Osteocyte (in vitro differentiated cells): ENCODE results near the gene TMEM208. TPM values are rescaled to one million over a fixed set of nuclear protein-coding genes. Genes with fewer than 3 reads are reported as not detected.

Source experiments
- DNase-seq: peaks from one replicate; pipeline ENCODE4 v3.0.0; 2021; ENCODE audit warnings: mixed read lengths; ENCODE audit not compliant: unreplicated experiment; ENCODE audit errors: extremely low spot score
- H3K27ac Mint-ChIP-seq: one replicate; pipeline ENCODE4 v1.8.0; 2021; ENCODE audit warnings: mild to moderate bottlenecking, mixed read lengths; ENCODE audit not compliant: unreplicated experiment
- H3K27me3 Mint-ChIP-seq: one replicate; pipeline ENCODE4 v1.8.0; 2021; ENCODE audit warnings: mixed read lengths; ENCODE audit not compliant: unreplicated experiment
- H3K36me3 Mint-ChIP-seq: one replicate; pipeline ENCODE4 v1.8.0; 2021; ENCODE audit warnings: mixed read lengths; ENCODE audit not compliant: unreplicated experiment
- H3K4me1 Mint-ChIP-seq: one replicate; pipeline ENCODE4 v1.8.0; 2021; ENCODE audit warnings: mixed read lengths; ENCODE audit not compliant: unreplicated experiment
- H3K4me3 Mint-ChIP-seq: one replicate; pipeline ENCODE4 v1.8.0; 2021; ENCODE audit warnings: mild to moderate bottlenecking, moderate library complexity, mixed read lengths; ENCODE audit not compliant: unreplicated experiment
- H3K9me3 Mint-ChIP-seq: one replicate; pipeline ENCODE4 v1.8.0; 2021; ENCODE audit warnings: mixed read lengths; ENCODE audit not compliant: unreplicated experiment
- total RNA-seq: library from RNA; stranded (reverse); gene quantifications from 2 replicates; pipeline ENCODE4 v1.2.1, GENCODE V29; 2021
- TF ChIP-seq, protein P1 (sequence below): fragments of 200-600 bp; sonication (generic); IDR thresholded peaks from 2 replicates; pipeline ENCODE4 v1.5.0; 2021; ENCODE audit warnings: antibody characterized with exemption, mild to moderate bottlenecking, moderate library complexity

The TMEM208 gene
- total RNA-seq, 1 donor from 2014 or later, result 41.0 TPM

DNA sequence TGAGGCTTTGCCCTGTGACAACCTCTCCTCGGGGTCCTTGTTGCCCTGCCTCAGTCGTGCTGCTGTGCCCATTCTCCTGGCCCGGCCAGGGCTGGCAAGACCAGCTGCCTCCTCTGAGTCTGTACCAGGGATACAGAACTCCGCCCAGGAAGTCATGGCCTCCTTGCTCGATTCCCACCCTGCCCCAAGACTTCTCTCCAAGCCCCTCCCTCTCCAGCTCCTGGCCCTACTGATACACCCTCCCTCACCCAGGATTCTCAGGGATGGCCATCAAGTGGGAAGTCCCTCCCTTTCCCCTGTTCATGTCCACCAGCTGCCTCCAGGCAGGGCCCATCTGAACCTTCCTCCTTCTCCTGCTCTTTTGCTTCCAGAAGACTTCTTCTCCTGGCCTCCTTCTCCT, 11.2 kb upstream of the TMEM208 start:
- no peaks in the 10 kb centered on the region for H3K4me1 Mint-ChIP-seq
- H3K27ac Mint-ChIP-seq, result no peak overlapping the region
- peaks cover 17% of the 10 kb centered on the region for H3K36me3 Mint-ChIP-seq

DNA sequence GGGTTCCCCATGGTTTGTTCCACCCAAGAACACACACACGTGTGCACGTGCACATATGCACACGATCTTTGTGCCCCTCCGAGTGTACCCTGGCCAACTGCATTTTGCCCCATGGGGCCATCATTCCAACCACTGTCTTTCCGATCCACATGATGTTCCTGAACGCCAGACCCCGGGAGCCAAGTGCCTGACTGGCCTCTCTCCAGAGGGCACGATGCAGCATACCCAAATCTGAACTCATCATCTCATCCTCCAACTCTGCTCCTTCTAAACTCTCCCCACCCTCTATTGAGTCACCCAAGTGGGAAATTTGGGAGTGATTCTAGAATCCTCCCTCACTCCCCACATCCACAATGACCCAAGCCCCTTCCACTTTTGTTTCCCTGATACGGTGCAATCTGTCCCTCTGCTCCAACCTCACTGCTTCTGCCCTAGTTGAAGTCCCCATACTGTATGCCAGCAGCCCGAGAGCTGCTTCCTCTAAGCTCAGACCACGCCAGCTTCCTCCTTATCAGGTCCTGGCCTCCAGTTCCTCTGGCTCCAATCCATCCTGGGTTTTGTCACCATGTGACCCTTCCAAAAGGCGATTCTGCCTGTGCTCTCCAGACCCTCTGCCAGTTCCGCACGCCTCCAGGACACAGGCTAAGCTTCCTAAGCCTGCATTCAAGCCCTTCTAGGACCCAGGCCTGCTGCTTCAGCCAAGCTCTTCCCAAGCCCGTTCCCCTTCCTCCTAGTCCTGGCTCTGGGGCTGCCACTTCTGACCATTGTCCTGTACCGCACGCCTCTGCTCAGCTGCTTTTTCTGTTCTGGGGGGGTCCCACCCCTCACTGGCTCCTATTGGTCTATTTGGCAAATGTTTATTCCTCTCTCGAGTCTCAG, 10.1 kb upstream of the TMEM208 start:
- Mint-ChIP-seq H3K9me3 (no peaks in the 10 kb centered on the region), H3K27me3 (no peaks in the 10 kb centered on the region), H3K4me1 (no peaks in the 10 kb centered on the region), H3K27ac (no peak overlapping the region), H3K36me3 (peaks cover 18% of the 10 kb centered on the region), H3K4me3 (no peak overlapping the region)
- DNase-seq, result no peak
- TF ChIP-seq, protein P1, sequence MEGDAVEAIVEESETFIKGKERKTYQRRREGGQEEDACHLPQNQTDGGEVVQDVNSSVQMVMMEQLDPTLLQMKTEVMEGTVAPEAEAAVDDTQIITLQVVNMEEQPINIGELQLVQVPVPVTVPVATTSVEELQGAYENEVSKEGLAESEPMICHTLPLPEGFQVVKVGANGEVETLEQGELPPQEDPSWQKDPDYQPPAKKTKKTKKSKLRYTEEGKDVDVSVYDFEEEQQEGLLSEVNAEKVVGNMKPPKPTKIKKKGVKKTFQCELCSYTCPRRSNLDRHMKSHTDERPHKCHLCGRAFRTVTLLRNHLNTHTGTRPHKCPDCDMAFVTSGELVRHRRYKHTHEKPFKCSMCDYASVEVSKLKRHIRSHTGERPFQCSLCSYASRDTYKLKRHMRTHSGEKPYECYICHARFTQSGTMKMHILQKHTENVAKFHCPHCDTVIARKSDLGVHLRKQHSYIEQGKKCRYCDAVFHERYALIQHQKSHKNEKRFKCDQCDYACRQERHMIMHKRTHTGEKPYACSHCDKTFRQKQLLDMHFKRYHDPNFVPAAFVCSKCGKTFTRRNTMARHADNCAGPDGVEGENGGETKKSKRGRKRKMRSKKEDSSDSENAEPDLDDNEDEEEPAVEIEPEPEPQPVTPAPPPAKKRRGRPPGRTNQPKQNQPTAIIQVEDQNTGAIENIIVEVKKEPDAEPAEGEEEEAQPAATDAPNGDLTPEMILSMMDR, result no peak

More for the DNA sequence above, 11.2 kb upstream of the TMEM208 start:
- TF ChIP-seq, protein P1, result no peak
- Mint-ChIP-seq H3K4me3 (no peak overlapping the region), H3K9me3 (no peaks in the 10 kb centered on the region), H3K27me3 (no peaks in the 10 kb centered on the region)
- no peak for DNase-seq

DNA sequence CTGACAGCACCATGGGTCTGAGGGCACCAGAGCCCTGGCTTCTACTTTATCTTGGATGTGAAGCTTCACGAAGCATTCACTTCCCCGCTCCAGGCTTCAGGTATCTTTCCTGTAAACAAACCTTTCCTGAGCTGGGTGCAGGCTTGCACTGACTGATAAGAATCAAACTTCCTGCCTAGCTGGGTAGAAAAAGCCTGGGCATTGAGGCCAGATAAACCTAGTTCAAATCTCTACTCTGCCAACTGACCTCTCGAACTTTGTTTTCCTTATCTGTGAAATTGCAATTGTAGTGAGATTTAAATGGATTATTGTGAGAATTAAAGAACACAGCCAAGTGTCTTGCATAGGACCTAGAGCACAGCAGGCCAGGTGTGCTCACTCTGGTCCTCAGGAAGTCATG, 2.9 kb upstream of the TMEM208 start:
- no peaks in the 10 kb centered on the region for H3K9me3 Mint-ChIP-seq
- no peak for DNase-seq
- H3K36me3 Mint-ChIP-seq, result peaks cover 10% of the 10 kb centered on the region

GRCh38 chr16:67226295-67226803, 581 bp upstream of the TMEM208 start:
- H3K4me3 Mint-ChIP-seq, result peak overlapping the region; percentile 100
- H3K36me3 Mint-ChIP-seq, result peaks cover 20% of the 10 kb centered on the region
- H3K9me3 Mint-ChIP-seq, result no peaks in the 10 kb centered on the region
- no peaks in the 10 kb centered on the region for H3K27me3 Mint-ChIP-seq
- peaks cover 31% of the 10 kb centered on the region for H3K4me1 Mint-ChIP-seq
- H3K27ac Mint-ChIP-seq, result peak overlapping the region; percentile 99
- no peak for DNase-seq
- TF ChIP-seq, protein P1, result no peak

More for the DNA sequence above, 2.9 kb upstream of the TMEM208 start:
- Mint-ChIP-seq H3K27me3 (no peaks in the 10 kb centered on the region), H3K4me3 (no peak overlapping the region), H3K4me1 (peaks cover 31% of the 10 kb centered on the region), H3K27ac (no peak overlapping the region)
- TF ChIP-seq, protein P1, result no peak

- peak overlapping the region; percentile 100 for H3K4me3 Mint-ChIP-seq
- H3K27me3 Mint-ChIP-seq, result no peaks in the 10 kb centered on the region
- H3K36me3 Mint-ChIP-seq, result peaks cover 20% of the 10 kb centered on the region
- TF ChIP-seq, protein P1, result no peak
- DNase-seq, result no peak
- no peaks in the 10 kb centered on the region for H3K9me3 Mint-ChIP-seq
- H3K4me1 Mint-ChIP-seq, result peaks cover 31% of the 10 kb centered on the region
- H3K27ac Mint-ChIP-seq, result peak overlapping the region; percentile 99
Observed at GRCh38 chr16:67227567-67227921, 614 bp downstream of the TMEM208 start.
